Measurements from ENCODE around the gene RPL35. TPM values are rescaled to one million over a fixed set of nuclear protein-coding genes. Genes with fewer than 3 reads are reported as not detected.

RPL35 gene
- total and polyA plus RNA-seq, 2 of the 8 experiments (the other 6 are each of a cell fraction or from before 2014, with no cell fraction given) = 1,831 to 2,448 TPM

DNA sequence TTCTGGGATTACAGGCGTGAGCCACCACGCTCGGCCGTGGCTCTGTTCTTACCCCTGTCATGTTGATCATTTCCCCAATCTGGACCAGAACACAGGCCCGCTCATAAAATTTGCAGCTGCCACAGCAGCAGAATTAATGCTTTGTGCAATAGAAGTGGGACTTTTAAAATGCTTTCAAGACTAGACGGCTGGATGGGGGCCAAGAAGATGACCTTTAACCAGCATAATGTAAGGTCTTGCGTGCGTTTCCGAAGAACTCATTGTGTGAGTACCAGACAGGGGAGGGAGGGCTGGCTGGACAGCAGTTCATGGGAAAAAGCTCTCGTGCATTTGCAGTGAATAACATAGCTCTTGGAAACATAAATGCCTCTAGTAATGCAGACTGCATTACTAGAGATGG, 12.0 kb downstream of the RPL35 start:
- no peak overlapping the region for H3K4me2 ChIP-seq (ENCODE audit: insufficient read depth in 1 of 2, low read depth in 2 of 2, low read length in 2 of 2)
- 0 out of 7 replicates have a peak, but pooled peaks cover 0 to 3% (median under 1%) of the 10 kb centered on the region in 4 experiments for H3K4me1 ChIP-seq (replicated peaks in 1 of 4; ENCODE audit: control insufficient read depth in 3 of 4, insufficient read depth in 4 of 4, low read length in 3 of 4)
- H3K18ac ChIP-seq (ENCODE audit: extremely low read depth, low read length) = no peak overlapping the region
- no peak overlapping the region for H3K23ac ChIP-seq (ENCODE audit: insufficient read length)
- H3K27me3 ChIP-seq (replicated peaks in 1 of 4; ENCODE audit: control insufficient read depth in 3 of 4, extremely low read depth in 1 of 4, insufficient read depth in 3 of 4, low read length in 3 of 4) = no peaks in the 10 kb centered on the region
- no peak overlapping the region for H4K91ac ChIP-seq (replicated peaks; ENCODE audit: insufficient read length, low read length)
- H3K79me2 ChIP-seq (ENCODE audit: control insufficient read depth in 1 of 2, insufficient read depth in 2 of 2, low read length in 2 of 2) = no peaks in the 10 kb centered on the region
- H3K23me2 ChIP-seq (ENCODE audit: low read depth, low read length) = no peaks in the 10 kb centered on the region; the same call in 1 of the 2 replicates
- no peak overlapping the region for H2BK120ac ChIP-seq (replicated peaks; ENCODE audit: low read depth, low read length)
- H3K4me3 ChIP-seq (ENCODE audit: extremely low read depth in 1 of 4, insufficient read depth in 2 of 4, low read depth in 3 of 4, low read length in 4 of 4) = no peak overlapping the region
- H2BK12ac ChIP-seq (ENCODE audit: low read depth, low read length) = no peak overlapping the region
- no peak overlapping the region for H2BK20ac ChIP-seq (ENCODE audit: low read length)
- no peaks in the 10 kb centered on the region for H3K9me3 ChIP-seq (ENCODE audit: insufficient read depth in 2 of 2, low read depth in 1 of 2, low read length in 1 of 2)
- H3K79me1 ChIP-seq (ENCODE audit: low read depth, low read length) = no peaks in the 10 kb centered on the region
- DNase-seq (ENCODE audit: low read depth in 1 of 2, low spot score in 2 of 2) (no peak), FAIRE-seq (no peak)
- no peak overlapping the region for H4K8ac ChIP-seq (ENCODE audit: extremely low read depth, insufficient read depth, low read length)
- H3K56ac ChIP-seq (replicated peaks; ENCODE audit: insufficient read length, low read depth, low read length) = no peak overlapping the region
- no peak overlapping the region for H2BK15ac ChIP-seq (ENCODE audit: low read length)
- no peak overlapping the region for H2AK5ac ChIP-seq (ENCODE audit: low read depth, low read length)
- H3K27ac ChIP-seq (ENCODE audit: low read depth, low read length) = no peak overlapping the region
- H3K36me3 ChIP-seq (ENCODE audit: control insufficient read depth in 2 of 4, insufficient read depth in 4 of 4, low read length in 3 of 4) = no peaks in the 10 kb centered on the region
- H2AFZ ChIP-seq (ENCODE audit: low read length) = no peak overlapping the region
- ChIA-PET CTCF (ENCODE audit: partially characterized antibody) (interaction anchor here (0.6 to 65.2 kb wide), 6 partner anchors 0 to 138 kb away, joined by 3 to 1529 read pairs (median 652); partner anchors contain the start of genes ARPC5L, NR6A1, OLFML2A and RPL35), POLR2A (ENCODE audit: partially characterized antibody) (interaction anchor here (0.8 to 16.1 kb wide), 4 partner anchors 9 to 75 kb away, joined by 3 to 396 read pairs (median 22); partner anchors contain the start of genes ARPC5L, NR6A1, OLFML2A and RPL35)
- H4K20me1 ChIP-seq (replicated peaks in 1 of 2; ENCODE audit: control insufficient read depth in 1 of 2, insufficient read depth in 2 of 2, low read length in 2 of 2) = no peaks in the 10 kb centered on the region
- no peak overlapping the region for H3K9ac ChIP-seq (replicated peaks in 1 of 4; ENCODE audit: extremely low read depth in 1 of 4, low read depth in 3 of 4, low read length in 3 of 4)
- 97% methylated on average over 10 of the region's 10 CpGs; no CpG with 5 or more reads in 1 of the 2 experiments for WGBS, 2 experiments (ENCODE audit: extremely low coverage in 1 of 2, insufficient coverage in 1 of 2, insufficient read length in 1 of 2, insufficient replicate concordance in 2 of 2, low coverage in 1 of 2, low lambda C conversion rate in 2 of 2, missing lambda C conversion rate in 1 of 2)
- H3K4ac ChIP-seq (replicated peaks; ENCODE audit: insufficient read length, low read depth, low read length) = no peak overlapping the region
- H2BK5ac ChIP-seq (ENCODE audit: low read depth, low read length) = no peak overlapping the region
- H4K5ac ChIP-seq (ENCODE audit: insufficient read length, low read depth, low read length) = no peak overlapping the region
- no peak overlapping the region for H3K14ac ChIP-seq (ENCODE audit: insufficient read length)
- TF ChIP-seq SRF (IDR thresholded peaks at IDR 0.05; ENCODE audit: low read depth, low read length) (no peak), ASH2L (IDR thresholded peaks at IDR 0.05; ENCODE audit: low read length) (no peak), RXRA (IDR thresholded peaks at IDR 0.05; ENCODE audit: insufficient read depth, low read depth, low read length) (no peak), RNF2 (IDR thresholded peaks at IDR 0.05; ENCODE audit: borderline replicate concordance, low read depth, low read length, missing control alignments, poor library complexity, severe bottlenecking) (no peak)
